ENCODE measurements around the gene ADGRD1.

GRCh38 chr12:131044760-131045381, 91.2 kb downstream of the ADGRD1 start:
- no peak for TF ChIP-seq CTCF (IDR thresholded peaks at IDR 0.05)
- no peak for TF ChIP-seq POLR2A (IDR thresholded peaks at IDR 0.05)
- TF ChIP-seq POLR2AphosphoS5 (IDR thresholded peaks at IDR 0.05): no peak

All from breast epithelium (tissue), 3 donors.